GM19351 (cell line): Measurements from ENCODE around the gene CDH8.

Experiments
- ATAC-seq: cut with Tn5 transposase; IDR thresholded peaks from one replicate; pipeline ENCODE4 v1.9.1; 2021; ENCODE audit warnings: mild to moderate bottlenecking, moderate library complexity; ENCODE audit not compliant: unreplicated experiment

The CDH8 gene

GRCh38 chr16:62036101-62036801 lies at the start of gene CDH8:
Gene CDH8, minus strand, starts transcription at chr16:62036438. Its CDS starts 15,035 bp downstream, at chr16:62021403.
- ATAC-seq = no peak

DNA sequence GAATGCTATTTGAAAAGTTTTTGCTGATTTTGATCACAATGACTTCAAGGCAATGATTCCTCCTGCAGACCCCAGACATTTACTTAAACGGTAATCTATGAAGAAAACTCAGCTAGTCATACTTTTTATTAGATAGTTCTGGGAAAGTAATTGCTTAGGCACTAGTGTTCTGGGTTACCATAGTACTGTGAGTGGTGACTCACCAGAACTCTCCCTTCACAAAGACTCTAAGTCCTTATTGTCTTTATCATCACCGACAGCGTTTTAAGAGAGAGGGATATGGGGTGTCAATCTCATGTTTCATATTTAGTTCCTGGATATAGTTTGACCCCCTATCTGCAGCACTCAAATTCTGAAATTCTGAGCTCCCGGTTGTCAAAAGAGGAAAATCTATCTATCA lies 43.0 kb upstream of the CDH8 start:
- ATAC-seq = no peak

DNA sequence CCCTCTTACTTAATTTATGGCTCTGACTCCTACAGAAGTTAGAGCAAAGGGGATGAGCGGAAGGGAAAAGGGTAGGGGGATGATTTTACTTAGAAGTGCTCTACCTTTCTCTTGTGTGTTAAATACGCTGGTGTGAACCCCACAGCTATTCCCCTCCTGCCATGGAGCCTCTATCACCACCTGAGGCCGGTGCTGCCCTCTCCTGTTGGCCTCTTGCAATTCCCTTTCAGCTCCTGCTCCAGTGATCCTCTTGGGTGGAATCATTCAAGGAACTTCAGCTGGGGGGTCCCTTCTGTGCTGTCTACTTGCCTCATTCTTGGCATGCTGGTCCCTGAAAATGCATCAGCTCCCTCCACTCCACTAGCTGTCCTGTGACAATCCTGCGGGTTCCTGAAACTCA lies 41.8 kb upstream of the CDH8 start:
- no peak for ATAC-seq

DNA sequence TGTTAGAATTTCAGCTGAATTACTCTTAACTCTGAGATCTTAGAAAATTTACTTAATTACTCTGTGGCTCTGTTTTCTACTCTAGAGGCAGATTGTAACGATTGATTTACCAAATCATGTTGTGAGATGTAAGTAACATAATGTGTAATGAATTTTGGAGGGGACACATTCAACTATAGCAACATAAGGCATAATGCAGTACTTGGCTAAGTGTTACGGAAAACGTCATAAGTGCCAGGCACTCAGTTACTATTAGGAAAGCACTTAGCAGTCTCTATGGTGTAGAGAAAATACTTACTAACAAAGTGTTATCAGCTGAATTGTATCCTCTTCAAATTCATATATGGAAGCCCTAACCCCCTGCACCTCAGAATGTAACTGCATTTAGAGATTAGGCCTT lies 40.6 kb upstream of the CDH8 start:
- ATAC-seq = no peak

- ATAC-seq = no peak
Observed at GRCh38 chr16:62068747-62069146, 32.5 kb upstream of the CDH8 start.

GRCh38 chr16:62067981-62068380 lies 31.7 kb upstream of the CDH8 start:
- ATAC-seq = no peak

DNA sequence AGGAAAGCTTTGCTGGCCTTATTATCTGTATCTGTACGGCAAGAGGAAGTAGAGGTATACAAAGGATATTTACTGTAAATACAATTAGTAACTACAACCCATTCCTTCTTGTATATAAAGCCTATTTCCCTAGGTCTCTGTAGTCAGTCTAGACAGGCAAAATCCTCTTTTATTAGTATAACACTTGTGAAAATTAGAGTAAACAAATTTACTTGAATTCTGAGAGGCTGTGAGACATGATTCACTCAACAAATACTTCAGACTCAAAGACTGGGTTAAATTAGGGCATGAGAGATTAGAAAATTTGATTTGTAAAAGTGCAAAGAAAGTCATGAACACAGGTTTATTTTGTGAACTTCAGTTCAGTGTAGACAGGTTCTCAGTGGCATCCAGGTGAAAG lies 30.9 kb upstream of the CDH8 start:
- no peak for ATAC-seq

DNA sequence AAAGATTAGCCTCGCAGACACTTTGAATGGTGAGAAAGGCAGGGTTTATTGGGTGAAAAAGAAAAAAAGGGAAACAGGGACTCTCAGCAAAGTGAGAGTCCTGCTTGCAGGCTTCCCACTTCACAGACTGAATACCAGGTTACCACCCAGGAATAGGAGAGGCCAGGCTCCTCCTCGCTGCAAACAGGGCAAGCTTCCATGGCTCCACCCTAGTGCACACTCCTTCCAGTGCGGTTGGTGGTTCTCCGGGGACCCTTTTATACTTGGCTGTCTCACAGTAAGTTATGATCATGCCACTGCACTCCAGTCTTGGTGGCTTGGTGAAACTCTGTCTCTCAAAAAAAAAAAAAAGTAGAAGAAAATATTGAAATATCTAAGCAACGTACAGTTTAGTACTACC lies 30.5 kb upstream of the CDH8 start:
- ATAC-seq = no peak

- no peak for ATAC-seq
Observed at GRCh38 chr16:62064173-62064572, 27.9 kb upstream of the CDH8 start.

- no peak for ATAC-seq
Observed at GRCh38 chr16:62060089-62060488, 23.9 kb upstream of the CDH8 start.

DNA sequence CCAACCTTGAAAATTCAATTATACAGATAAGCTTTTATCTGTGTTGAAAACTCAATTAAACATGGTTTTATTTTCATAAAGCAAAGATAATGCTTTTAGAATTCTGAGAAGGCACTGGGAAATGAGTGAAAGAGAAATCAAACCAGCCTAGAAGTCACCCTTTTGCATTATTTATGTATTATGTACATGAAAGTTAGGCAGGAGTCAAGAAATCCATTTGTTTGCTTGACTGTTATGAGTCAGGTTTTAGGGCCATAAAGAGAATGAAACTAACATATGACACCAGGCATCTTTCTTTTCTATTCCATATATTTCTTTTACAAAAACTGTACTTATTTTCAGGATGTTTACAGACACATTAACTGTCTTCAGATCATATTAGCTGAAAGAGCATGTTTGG lies 23.3 kb upstream of the CDH8 start:
- no peak for ATAC-seq

GRCh38 chr16:62058412-62058811 lies 22.2 kb upstream of the CDH8 start:
- ATAC-seq = no peak

- no peak for ATAC-seq
Observed at GRCh38 chr16:62051942-62052341, 15.7 kb upstream of the CDH8 start.

GRCh38 chr16:62050793-62051192 lies 14.6 kb upstream of the CDH8 start:
- no peak for ATAC-seq

DNA sequence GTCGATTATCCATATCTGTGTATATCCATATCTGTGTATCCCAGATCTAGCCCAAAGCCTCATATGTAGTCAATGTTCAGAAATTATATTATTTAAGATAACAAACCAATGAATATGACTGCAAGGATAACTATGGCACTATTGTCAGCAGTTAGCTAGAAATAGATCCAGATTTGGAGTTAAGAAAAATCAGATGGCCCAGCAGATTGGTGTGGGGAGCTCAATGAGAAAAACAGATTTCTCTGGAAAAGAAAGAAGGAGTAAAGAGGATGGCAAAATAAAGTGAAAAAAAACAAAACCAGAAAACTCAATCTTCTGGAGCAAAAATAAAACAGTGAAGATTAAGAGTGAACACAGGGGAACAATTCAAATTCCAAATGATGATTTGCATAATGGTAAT lies 10.6 kb upstream of the CDH8 start:
- ATAC-seq = no peak

DNA sequence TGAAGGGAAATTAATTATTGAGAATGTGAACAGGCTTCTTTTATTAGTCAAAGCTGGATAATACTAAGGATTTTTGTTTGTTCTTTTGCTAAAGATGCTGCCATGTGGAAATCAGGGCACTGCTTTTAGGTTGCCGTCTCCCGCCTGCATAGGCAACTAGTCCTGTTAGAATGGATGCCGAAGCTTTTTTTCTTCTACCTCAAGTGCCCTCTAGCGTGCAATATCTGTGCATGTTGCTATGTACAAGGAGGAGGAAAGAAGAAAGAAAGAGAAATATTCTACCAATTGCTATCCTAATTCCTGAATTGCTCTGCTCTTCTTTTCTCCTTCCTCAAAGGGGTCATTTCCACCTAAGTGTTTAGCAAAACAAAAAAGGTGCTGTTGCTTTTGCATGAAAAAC lies 5.2 kb upstream of the CDH8 start:
- no peak for ATAC-seq

- ATAC-seq = no peak
Observed at GRCh38 chr16:62038646-62039045, 2.4 kb upstream of the CDH8 start.

GRCh38 chr16:62038225-62038624 lies 2.0 kb upstream of the CDH8 start:
- ATAC-seq = no peak

GRCh38 chr16:62036802-62037135 lies 531 bp upstream of the CDH8 start:
- no peak for ATAC-seq

GRCh38 chr16:62035115-62036092 lies 834 bp downstream of the CDH8 start:
- no peak for ATAC-seq

DNA sequence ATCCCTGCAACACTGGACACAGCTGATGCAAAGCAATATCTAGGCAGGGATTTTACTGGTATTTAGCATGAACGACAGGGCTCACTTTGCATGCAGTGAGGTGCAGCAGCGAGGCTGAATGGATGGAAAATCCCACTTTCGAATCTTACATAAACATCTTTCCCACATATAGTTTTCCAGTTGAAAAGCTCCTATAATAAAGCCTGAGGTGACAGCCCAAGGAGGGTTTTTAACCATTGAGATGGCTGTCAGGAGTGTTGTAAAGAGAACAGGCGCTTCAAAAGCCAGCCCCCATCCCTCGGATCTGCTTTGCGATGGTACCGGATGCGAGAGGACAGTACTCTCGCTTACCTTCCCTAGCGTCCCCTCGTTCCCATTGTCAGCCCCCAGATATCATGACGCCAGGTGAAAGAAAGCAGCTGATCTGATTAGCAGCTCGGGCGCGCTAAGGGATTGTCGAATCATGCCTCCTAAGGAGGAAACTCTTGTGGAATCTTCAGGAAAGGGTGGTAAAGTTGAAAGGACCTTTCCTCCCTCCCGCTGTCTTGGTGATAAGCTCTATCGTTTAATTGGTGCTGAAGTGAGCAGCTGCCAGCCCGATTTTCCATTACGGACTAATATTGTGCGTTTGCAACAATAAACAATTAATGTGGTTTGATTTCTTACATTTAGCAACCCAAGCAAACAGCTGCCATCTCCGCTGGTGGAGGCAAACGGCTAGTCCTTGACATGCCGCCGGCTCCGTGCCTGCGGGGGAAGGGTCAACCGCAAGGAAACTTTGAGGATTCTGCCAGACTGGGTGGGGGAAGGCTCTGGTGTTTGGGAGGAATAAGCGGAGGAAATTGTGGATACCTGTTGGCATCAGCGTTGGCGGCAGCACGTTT lies 1.8 kb downstream of the CDH8 start:
- ATAC-seq = no peak
